HG03095 (cell line): Measurements from ENCODE around the gene MARCHF11.

Experiments used
- ATAC-seq: cut with Tn5 transposase; IDR thresholded peaks from one replicate; pipeline ENCODE4 v1.9.1; 2021; ENCODE audit warnings: moderate library complexity; ENCODE audit not compliant: unreplicated experiment

The MARCHF11 gene

GRCh38 chr5:16061163-16061562 lies 118.4 kb downstream of the MARCHF11 start:
- ATAC-seq: no peak

DNA sequence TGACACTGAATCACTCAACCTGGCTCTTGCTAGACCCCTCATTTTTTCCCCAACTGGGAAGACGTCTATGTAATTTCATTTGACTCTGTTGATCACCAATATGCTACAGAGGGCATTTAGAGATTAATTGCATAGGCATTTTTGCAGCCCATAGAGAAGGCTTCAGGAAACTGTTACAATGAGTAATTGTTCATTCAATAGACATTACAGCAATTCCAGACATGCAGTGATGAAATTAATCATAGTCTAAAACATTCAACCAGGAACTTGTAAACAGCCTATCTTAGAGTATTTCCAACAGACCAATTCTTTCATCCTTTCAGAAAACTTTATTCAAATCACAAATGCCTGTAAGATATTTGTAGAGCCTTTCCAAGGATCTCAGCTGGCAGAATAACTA lies 122.3 kb downstream of the MARCHF11 start:
- no peak for ATAC-seq

GRCh38 chr5:16051246-16051755 lies 128.3 kb downstream of the MARCHF11 start:
- no peak for ATAC-seq

- no peak for ATAC-seq
Observed at GRCh38 chr5:16050414-16050813, 129.2 kb downstream of the MARCHF11 start.

- ATAC-seq: no peak
Observed at GRCh38 chr5:16049761-16050160, 129.8 kb downstream of the MARCHF11 start.

DNA sequence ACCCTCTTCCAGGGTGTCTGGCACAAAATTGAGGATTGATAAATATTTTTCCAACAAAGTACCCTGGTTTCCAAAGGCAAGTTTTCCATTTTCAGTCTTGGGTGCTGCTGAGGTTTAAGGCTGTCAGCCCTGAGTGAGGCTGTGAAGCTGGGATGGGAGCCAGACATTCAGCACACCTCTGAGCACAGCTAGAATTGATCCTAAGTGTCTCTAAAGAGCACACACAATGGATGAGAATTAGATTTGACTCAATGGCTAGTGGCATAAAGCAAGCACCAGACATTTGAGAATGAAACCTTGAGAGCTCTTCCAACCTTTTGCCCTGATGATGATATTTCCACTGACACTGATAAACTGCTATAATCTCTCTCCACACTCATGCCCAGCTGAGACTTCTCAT lies 131.5 kb downstream of the MARCHF11 start:
- ATAC-seq: no peak

- ATAC-seq: no peak
Observed at GRCh38 chr5:16043349-16043965, 136.1 kb downstream of the MARCHF11 start.

GRCh38 chr5:16037121-16037845 lies 142.3 kb downstream of the MARCHF11 start:
- ATAC-seq: no peak

GRCh38 chr5:16034319-16035001 lies 145.1 kb downstream of the MARCHF11 start:
- ATAC-seq: no peak

GRCh38 chr5:16033187-16033925 lies 146.2 kb downstream of the MARCHF11 start:
- no peak for ATAC-seq

DNA sequence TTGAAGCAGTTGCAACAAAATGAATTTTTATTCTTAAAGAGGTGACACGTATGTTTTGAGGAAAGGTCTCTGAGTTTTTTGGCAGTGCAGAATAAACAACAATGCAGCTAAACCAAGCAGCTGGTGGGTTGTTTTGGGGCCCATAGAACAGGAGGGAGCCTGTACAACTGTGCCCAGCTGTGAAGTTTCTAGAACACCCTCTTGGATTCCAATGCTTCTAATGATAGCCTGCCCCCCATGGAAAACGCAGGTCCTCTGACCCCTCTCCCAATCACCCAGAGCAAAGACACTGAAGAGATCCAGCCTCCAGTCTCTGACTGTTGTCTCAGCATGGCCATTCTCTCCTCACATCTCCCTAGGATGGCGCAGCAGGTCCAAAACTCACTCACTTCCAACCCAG lies 150.9 kb downstream of the MARCHF11 start:
- no peak for ATAC-seq

GRCh38 chr5:16025681-16026080 lies 153.9 kb downstream of the MARCHF11 start:
- ATAC-seq: no peak

GRCh38 chr5:16018970-16019369 lies 160.6 kb downstream of the MARCHF11 start:
- no peak for ATAC-seq

GRCh38 chr5:16017720-16018119 lies 161.9 kb downstream of the MARCHF11 start:
- ATAC-seq: no peak
